ENCODE data around the gene UNC5C. TPM values are rescaled to one million over a fixed set of nuclear protein-coding genes. Genes with fewer than 3 reads are reported as not detected.

The UNC5C gene
- total and polyA plus RNA-seq, 8 donors, result 0.13 to 14.3 (median 2.0) TPM

DNA sequence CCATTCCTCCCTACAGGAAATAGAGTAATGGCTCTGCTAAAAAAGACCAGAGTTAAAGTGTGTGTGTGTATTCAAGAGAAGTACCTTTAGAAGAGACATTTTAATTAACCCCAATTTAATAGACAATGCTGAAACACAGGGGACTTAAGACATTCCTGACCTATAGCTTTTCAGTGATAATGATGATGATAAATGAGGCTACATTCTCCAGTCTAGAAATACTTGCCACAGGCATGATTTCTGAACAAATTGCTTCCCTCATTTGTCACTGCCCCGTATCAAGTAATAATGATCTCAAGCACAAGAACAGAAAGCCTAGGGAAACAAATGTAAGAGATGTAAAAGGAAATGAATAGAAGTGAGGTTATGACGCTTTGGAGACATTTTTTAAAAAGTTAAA lies 117.1 kb downstream of the UNC5C start:
- H3K27ac ChIP-seq, result no peak overlapping the region
- no peak overlapping the region for H3K4me3 ChIP-seq
- H3K9me3 ChIP-seq, result no peaks in the 10 kb centered on the region
- intact Hi-C loops (cut with DNase I; ENCODE audit: low total_unique reads), result no loop called here
- H3K36me3 ChIP-seq, result no peaks in the 10 kb centered on the region
- H3K4me1 ChIP-seq, result no peaks in the 10 kb centered on the region
- no peak for DNase-seq
- TF ChIP-seq POLR2AphosphoS5 (IDR thresholded peaks at IDR 0.05) (no peak), POLR2A (IDR thresholded peaks at IDR 0.05) (no peak), EP300 (IDR thresholded peaks at IDR 0.05) (no peak)
- TF ChIP-seq, protein P1, sequence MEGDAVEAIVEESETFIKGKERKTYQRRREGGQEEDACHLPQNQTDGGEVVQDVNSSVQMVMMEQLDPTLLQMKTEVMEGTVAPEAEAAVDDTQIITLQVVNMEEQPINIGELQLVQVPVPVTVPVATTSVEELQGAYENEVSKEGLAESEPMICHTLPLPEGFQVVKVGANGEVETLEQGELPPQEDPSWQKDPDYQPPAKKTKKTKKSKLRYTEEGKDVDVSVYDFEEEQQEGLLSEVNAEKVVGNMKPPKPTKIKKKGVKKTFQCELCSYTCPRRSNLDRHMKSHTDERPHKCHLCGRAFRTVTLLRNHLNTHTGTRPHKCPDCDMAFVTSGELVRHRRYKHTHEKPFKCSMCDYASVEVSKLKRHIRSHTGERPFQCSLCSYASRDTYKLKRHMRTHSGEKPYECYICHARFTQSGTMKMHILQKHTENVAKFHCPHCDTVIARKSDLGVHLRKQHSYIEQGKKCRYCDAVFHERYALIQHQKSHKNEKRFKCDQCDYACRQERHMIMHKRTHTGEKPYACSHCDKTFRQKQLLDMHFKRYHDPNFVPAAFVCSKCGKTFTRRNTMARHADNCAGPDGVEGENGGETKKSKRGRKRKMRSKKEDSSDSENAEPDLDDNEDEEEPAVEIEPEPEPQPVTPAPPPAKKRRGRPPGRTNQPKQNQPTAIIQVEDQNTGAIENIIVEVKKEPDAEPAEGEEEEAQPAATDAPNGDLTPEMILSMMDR (IDR thresholded peaks at IDR 0.05), result no peak
- H3K27me3 ChIP-seq, result no peaks in the 10 kb centered on the region
- WGBS, 5 donors, result 79 to 89% (median 82%) methylated on average over 2 of the region's 2 CpGs

DNA sequence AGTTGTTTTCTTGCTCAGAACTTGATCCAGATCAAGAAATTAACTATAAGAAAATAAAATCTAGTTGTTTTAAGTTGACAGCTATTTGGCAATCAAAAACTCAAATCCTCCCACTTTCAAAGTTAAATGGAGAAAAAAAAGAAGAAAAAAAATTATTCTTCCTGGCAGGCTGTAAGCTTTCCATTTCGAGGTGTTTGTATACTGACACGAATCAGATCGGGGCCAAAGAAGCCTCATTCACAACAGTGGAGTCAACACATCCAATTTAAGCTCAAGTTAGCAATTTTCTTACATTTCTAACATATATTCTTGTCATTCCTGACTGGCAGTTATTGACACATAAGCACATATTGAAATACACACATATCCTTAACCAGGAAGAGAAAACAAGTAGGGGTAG lies 119.4 kb downstream of the UNC5C start:
- Histone ChIP-seq H3K4me3 (no peak overlapping the region), H3K27me3 (no peaks in the 10 kb centered on the region), H3K4me1 (no peaks in the 10 kb centered on the region), H3K9me3 (no peaks in the 10 kb centered on the region), H3K27ac (no peak overlapping the region), H3K36me3 (no peaks in the 10 kb centered on the region)
- WGBS, 5 donors, result 59 to 82% (median 73%) methylated on average over 3 of the region's 3 CpGs
- intact Hi-C loops (cut with DNase I; ENCODE audit: low total_unique reads), result no loop called here
- no peak for TF ChIP-seq POLR2A (IDR thresholded peaks at IDR 0.05)
- no peak for DNase-seq

DNA sequence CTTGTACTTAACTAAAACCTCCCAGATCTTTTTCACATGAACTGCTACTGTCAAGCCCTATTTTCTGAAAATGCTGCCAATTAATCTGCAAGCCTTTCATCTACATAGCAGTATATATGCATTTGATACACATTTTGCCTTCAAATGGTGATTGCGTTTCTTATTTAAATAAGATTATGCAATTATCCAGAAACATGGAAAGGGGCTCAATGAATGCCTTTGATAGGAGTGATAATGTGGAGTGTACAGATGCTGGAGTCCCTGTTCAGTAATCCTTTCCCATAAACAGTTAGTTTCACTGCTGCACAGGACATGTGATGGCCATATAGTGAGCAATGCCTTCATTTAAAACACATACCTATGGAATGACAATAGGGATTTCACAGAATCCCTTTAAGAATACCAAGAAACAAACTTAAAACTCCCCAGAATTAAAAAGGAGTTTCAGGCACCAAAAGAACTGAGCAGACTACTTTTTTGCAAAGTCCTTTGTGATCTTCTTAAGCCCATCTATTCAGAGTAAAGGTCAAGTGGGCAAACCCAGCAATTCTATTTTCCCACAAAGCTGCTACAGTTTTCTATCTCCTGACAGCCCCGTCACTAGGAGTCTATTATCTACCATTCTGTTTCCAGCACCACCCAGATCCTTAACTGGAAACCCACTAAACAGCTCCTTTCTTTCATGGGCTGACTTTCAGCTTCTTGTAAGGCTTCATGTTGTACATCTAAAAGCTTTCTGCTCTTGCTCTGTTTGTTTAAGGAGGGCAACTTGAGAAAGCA lies 120.3 kb downstream of the UNC5C start:
- H3K4me3 ChIP-seq, result no peak overlapping the region
- H3K36me3 ChIP-seq, result no peaks in the 10 kb centered on the region
- H3K27me3 ChIP-seq, result no peaks in the 10 kb centered on the region
- H3K27ac ChIP-seq, result no peak overlapping the region
- no peaks in the 10 kb centered on the region for H3K4me1 ChIP-seq
- H3K9me3 ChIP-seq, result no peaks in the 10 kb centered on the region
- intact Hi-C loops (cut with DNase I; ENCODE audit: low total_unique reads), result no loop called here
- WGBS, 5 donors, result 33 to 73% (median 53%) methylated on average over 2 of the region's 2 CpGs
- peak in 1 of 2 donors; percentile 20 for DNase-seq
- TF ChIP-seq, protein P1 (IDR thresholded peaks at IDR 0.05), result no peak
- TF ChIP-seq POLR2A (IDR thresholded peaks at IDR 0.05) (no peak), EP300 (IDR thresholded peaks at IDR 0.05) (no peak), POLR2AphosphoS5 (IDR thresholded peaks at IDR 0.05) (no peak)

DNA sequence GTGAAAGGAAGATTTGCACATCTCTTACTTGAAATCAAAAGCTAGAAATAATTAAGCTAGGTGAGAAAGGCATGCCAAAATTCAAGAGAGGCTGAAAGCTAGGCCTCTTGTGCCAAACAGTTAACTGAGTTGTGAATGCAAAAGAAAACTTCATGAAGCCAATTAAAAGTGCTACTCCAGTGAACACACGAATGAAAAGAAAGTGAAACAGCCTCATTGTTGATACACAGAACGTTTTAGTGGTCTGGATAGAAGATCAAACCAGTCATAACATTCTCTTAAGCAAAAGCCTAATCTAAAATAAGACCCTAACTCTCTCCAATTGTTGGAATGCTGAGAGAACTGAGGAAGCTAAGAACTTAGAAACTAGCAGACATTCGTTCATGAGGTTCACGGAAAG lies 122.3 kb downstream of the UNC5C start:
- no peaks in the 10 kb centered on the region for H3K27me3 ChIP-seq
- H3K9me3 ChIP-seq, result no peaks in the 10 kb centered on the region
- no peaks in the 10 kb centered on the region for H3K4me1 ChIP-seq
- WGBS, 5 donors, result 49 to 62% (median 56%) methylated on average over 4 of the region's 4 CpGs
- intact Hi-C loops (cut with DNase I; ENCODE audit: low total_unique reads), result no loop called here
- H3K36me3 ChIP-seq, result no peaks in the 10 kb centered on the region
- H3K27ac ChIP-seq, result no peak overlapping the region
- no peak for TF ChIP-seq POLR2A (IDR thresholded peaks at IDR 0.05)
- TF ChIP-seq EP300 (IDR thresholded peaks at IDR 0.05), result no peak
- no peak for TF ChIP-seq POLR2AphosphoS5 (IDR thresholded peaks at IDR 0.05)
- TF ChIP-seq, protein P1 (IDR thresholded peaks at IDR 0.05), result no peak
- DNase-seq, result no peak
- no peak overlapping the region for H3K4me3 ChIP-seq

DNA sequence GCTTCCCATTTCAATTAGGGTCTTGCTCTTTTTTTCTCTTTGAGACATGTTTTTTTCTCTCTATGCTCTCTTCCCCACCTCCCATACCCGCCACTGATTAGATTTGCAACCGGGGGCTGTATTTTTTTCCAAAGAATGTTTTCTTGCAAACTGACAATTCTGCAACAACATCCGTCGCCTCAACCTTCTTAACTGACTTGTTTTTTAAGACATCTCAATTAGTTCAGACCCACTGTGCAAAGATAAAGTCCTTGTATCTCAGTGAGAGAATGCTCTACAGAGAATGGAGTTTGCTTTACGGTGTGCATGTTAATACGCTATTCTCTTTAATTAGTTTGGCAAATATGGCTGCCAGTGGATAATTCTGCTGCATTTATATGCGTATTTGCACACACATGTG lies 126.3 kb downstream of the UNC5C start:
- WGBS, 5 donors, result 81 to 91% (median 84%) methylated on average over 7 of the region's 7 CpGs
- intact Hi-C loops (cut with DNase I; ENCODE audit: low total_unique reads), result no loop called here
- Histone ChIP-seq H3K27me3 (no peaks in the 10 kb centered on the region), H3K4me1 (no peaks in the 10 kb centered on the region), H3K9me3 (no peaks in the 10 kb centered on the region), H3K4me3 (no peak overlapping the region), H3K36me3 (no peaks in the 10 kb centered on the region), H3K27ac (no peak overlapping the region)
- no peak for DNase-seq
- TF ChIP-seq POLR2A (IDR thresholded peaks at IDR 0.05) (no peak), POLR2AphosphoS5 (IDR thresholded peaks at IDR 0.05) (no peak), EP300 (IDR thresholded peaks at IDR 0.05) (no peak)
- TF ChIP-seq, protein P1 (IDR thresholded peaks at IDR 0.05), result no peak
